ENCODE results near the gene MAPKBP1.

- no peak for TF ChIP-seq CTCF (IDR thresholded peaks at IDR 0.05)
- TF ChIP-seq ZFX (IDR thresholded peaks at IDR 0.05; ENCODE audit: borderline replicate concordance): no peak
Observed at GRCh38 chr15:41822471-41822870, 48.2 kb downstream of the MAPKBP1 start.

Data from 22Rv1 (cell line).